C4-2B (cell line): ENCODE results near the gene RPAP2.
A peak's percentile ranks its signal among the peaks of the same experiment; 100 is the strongest.
"Not testable (repeated sequence)": the region's sequence is repeated elsewhere in the genome, so short reads cannot be mapped to it uniquely, and the experiment has no call there.

Source experiments
- H3K27ac ChIP-seq: fragments of 450-650 bp; 2 replicates; pipeline ENCODE4 v1.5.1; 2017
- ZFX ChIP-seq: fragments of 450-650 bp; IDR thresholded peaks from 2 replicates; pipeline ENCODE4 v1.6.1; 2017
- TF ChIP-seq, protein P1 (sequence below): fragments of 450-650 bp; conservative IDR thresholded peaks from 2 replicates; pipeline ENCODE4 v1.5.1; 2017; ENCODE audit warnings: mild to moderate bottlenecking

The RPAP2 gene

DNA sequence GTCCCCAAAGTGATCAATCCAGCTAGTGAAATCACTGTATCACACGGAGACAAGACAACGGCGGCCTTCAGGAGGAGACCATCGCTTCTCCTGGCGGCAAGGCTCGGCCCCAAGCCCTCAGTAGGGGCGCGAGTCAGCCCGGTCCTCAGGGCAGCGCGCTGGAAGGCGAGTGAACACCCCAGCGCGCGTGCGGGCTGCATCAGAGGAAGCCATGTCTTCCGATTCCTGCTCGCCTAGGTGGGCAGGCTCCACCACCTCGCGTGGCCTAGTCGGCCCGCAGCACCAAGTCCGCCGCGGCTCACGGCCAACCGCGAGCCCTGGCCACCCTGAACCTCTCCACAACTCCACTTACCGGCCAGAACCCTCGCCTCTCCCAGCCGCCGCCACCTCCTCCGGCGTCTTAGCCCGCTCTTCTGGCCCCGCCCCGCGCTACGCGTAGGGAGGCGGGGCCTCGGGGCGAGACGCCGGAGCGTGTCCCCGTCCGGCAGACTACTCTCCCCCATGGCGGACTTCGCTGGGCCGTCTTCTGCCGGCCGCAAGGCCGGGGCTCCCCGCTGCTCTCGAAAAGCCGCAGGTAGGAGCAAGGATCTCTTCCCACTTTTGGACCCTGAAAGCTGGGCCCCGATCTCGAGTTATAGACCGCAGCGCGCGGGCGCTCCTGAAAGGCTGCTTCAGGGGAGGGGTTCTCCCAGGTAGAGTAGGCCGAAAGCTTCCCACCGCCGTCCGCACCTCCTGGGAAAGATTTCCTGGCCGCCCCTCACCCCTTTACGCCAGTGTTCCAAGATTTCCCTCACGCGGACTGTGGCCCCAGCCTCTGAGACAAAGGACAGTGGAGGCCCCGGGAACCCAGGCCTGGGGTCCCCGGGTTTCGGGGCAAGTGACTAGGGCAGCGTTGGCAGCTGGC lies at the start of gene RPAP2, which contains the start of gene GLMN:
Gene RPAP2 (plus strand): TSS at position 487 of the 904 bp plus-strand sequence. CDS start 15 bp downstream, at position 502.
Gene GLMN (minus strand): TSS at position 415 of the 904 bp plus-strand sequence. CDS start 988 bp downstream, outside the sequence.
- H3K27ac ChIP-seq = peak within 1 kb of the TSS; percentile 98

DNA sequence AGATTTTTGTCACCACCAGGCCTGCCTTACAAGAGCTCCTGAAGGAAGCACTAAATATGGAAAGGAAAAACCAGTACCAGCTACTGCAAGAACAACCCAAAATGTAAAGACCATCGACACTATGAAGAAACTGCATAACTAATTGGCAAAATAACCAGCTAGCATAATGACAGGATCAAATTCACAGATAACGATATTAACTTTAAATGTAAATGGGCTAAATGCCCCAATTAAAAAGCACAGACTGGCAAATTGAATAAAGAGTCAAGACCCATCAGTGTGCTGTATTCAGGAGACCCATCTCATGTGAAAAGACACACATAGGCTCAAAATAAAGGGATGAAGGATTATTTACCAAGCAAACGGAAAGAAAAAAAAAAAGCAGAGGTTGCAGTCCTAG lies 44.1 kb upstream of the RPAP2 start:
- not testable (repeated sequence) for H3K27ac ChIP-seq

More for the DNA sequence above, at the start of gene RPAP2, which contains the start of gene GLMN:
- TF ChIP-seq, protein P1, sequence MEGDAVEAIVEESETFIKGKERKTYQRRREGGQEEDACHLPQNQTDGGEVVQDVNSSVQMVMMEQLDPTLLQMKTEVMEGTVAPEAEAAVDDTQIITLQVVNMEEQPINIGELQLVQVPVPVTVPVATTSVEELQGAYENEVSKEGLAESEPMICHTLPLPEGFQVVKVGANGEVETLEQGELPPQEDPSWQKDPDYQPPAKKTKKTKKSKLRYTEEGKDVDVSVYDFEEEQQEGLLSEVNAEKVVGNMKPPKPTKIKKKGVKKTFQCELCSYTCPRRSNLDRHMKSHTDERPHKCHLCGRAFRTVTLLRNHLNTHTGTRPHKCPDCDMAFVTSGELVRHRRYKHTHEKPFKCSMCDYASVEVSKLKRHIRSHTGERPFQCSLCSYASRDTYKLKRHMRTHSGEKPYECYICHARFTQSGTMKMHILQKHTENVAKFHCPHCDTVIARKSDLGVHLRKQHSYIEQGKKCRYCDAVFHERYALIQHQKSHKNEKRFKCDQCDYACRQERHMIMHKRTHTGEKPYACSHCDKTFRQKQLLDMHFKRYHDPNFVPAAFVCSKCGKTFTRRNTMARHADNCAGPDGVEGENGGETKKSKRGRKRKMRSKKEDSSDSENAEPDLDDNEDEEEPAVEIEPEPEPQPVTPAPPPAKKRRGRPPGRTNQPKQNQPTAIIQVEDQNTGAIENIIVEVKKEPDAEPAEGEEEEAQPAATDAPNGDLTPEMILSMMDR = peak; percentile 36
- peak; percentile 82 for TF ChIP-seq ZFX

- no peak for TF ChIP-seq ZFX
- TF ChIP-seq, protein P1 = no peak
- H3K27ac ChIP-seq = no peak overlapping the region
These were observed 39.5 kb upstream of the RPAP2 start for GRCh38 chr1:92259350-92259749.

DNA sequence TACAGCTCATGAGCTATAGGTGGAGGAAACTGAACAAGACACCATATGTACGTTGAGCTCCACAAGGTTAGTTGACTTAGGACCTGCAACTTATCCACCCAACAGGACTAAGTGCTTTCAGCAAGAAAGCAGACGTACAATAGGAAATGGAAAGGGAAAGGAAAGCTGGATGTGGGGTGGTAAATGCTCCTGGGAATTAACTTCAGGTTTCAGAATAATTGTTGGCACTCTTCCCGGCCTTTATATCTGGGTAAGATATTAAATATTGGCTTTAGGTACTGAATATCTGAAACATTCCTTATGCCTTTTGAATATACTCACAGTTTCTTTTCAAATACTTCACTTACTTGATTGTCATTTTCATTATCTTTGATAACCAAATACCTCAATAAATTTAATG lies 36.3 kb upstream of the RPAP2 start:
- TF ChIP-seq, protein P1 = no peak
- no peak for TF ChIP-seq ZFX
- H3K27ac ChIP-seq = no peak overlapping the region

DNA sequence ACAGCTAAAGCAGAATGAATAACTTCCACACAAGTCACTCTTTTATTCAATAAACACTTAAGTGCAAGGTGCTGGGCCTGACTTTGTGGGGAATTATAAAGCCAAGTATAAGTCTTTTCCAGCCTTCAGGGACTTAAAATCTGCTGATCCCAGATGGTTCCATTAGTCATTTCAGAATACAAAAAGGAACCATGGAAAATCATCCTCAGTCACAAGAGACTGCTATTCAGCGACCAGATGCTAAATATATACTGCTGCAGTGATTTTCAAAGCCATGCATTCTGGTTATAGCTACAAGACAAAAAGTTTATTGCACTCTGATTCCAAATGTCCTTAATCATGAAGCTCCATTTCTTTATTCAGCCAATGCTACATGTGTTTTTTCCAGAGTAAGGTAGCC lies 25.8 kb upstream of the RPAP2 start:
- TF ChIP-seq ZFX = no peak
- TF ChIP-seq, protein P1 = no peak
- no peak overlapping the region for H3K27ac ChIP-seq

- TF ChIP-seq, protein P1 = no peak
- no peak for TF ChIP-seq ZFX
- H3K27ac ChIP-seq = no peak overlapping the region
These were observed 23.9 kb upstream of the RPAP2 start for GRCh38 chr1:92274939-92275338.

DNA sequence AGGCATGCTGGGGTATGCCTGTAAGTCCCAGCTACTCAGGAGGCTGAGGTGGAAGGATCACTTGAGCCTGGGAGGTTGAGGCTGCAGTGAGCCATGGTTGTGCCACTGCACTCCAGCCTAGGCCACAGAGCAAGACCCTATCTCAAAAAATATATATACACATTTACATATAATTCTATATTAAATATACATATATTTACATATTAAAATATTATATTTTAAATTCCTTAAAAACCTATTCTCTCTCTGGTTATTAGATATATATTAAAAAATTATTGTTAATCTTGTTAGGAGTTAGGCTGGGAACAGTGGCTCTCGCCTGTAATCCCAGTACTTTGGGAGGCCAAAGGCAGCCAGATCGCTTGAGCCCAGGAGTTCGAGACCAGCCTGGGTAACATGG lies 22.8 kb upstream of the RPAP2 start:
- no peak overlapping the region for H3K27ac ChIP-seq
- TF ChIP-seq ZFX = no peak
- TF ChIP-seq, protein P1 = no peak
